Activated CD4-positive, CD25-positive, alpha-beta regulatory T cell treated with anti-CD3 and anti-CD28 coated beads, Interleukin-2, amount 50 U/mL, for 72 hours (primary cell): ENCODE data around the gene NUAK1.

ENCODE experiments used
- DNase-seq: peaks from one replicate; pipeline ENCODE4 v3.0.0; 2021

Gene NUAK1

GRCh38 chr12:106138633-106139421, at the start of gene NUAK1:
Gene NUAK1 (minus strand): TSS chr12:106138954. CDS start chr12:106138653, 301 bp downstream.
- DNase-seq, result no peak

- no peak for DNase-seq
These were observed 49.5 kb upstream of the NUAK1 start for GRCh38 chr12:106188256-106188655.

GRCh38 chr12:106187842-106188241, 49.1 kb upstream of the NUAK1 start:
- no peak for DNase-seq

GRCh38 chr12:106187155-106187789, 48.5 kb upstream of the NUAK1 start:
- no peak for DNase-seq

- no peak for DNase-seq
These were observed 45.0 kb upstream of the NUAK1 start for GRCh38 chr12:106183735-106184134.

- DNase-seq, result no peak
These were observed 42.8 kb upstream of the NUAK1 start for GRCh38 chr12:106181401-106182114.

- DNase-seq, result no peak
These were observed 40.3 kb upstream of the NUAK1 start for GRCh38 chr12:106179086-106179485.

GRCh38 chr12:106178562-106178961, 39.8 kb upstream of the NUAK1 start:
- DNase-seq, result no peak

GRCh38 chr12:106176560-106176959, 37.8 kb upstream of the NUAK1 start:
- DNase-seq, result no peak

GRCh38 chr12:106174876-106175275, 36.1 kb upstream of the NUAK1 start:
- DNase-seq, result no peak

- DNase-seq, result no peak
These were observed 34.7 kb upstream of the NUAK1 start for GRCh38 chr12:106173442-106173841.

GRCh38 chr12:106171117-106171750, 32.5 kb upstream of the NUAK1 start:
- no peak for DNase-seq

- no peak for DNase-seq
These were observed 31.5 kb upstream of the NUAK1 start for GRCh38 chr12:106170285-106170684.

GRCh38 chr12:106163712-106164111, 25.0 kb upstream of the NUAK1 start:
- DNase-seq, result no peak

GRCh38 chr12:106161491-106161890, 22.7 kb upstream of the NUAK1 start:
- DNase-seq, result no peak

- DNase-seq, result no peak
These were observed 22.2 kb upstream of the NUAK1 start for GRCh38 chr12:106160915-106161314.

- no peak for DNase-seq
These were observed 19.0 kb upstream of the NUAK1 start for GRCh38 chr12:106157802-106158201.

- DNase-seq, result no peak
These were observed 16.1 kb upstream of the NUAK1 start for GRCh38 chr12:106154751-106155273.

GRCh38 chr12:106152334-106152733, 13.6 kb upstream of the NUAK1 start:
- no peak for DNase-seq

- DNase-seq, result no peak
These were observed 11.8 kb upstream of the NUAK1 start for GRCh38 chr12:106150555-106150954.

- no peak for DNase-seq
These were observed 10.5 kb upstream of the NUAK1 start for GRCh38 chr12:106149096-106149784.

- no peak for DNase-seq
These were observed 9.2 kb upstream of the NUAK1 start for GRCh38 chr12:106147956-106148355.
